ENCODE results near the gene MLST8.

GRCh38 chr16:2223942-2224486 is 18.8 kb downstream of the MLST8 start:
- TF ChIP-seq CTCF (optimal IDR thresholded peaks at IDR 0.05 in 1 of 3, IDR thresholded peaks at IDR 0.05 in 1 of 3, conservative IDR thresholded peaks at IDR 0.05 in 1 of 3; ENCODE audit: extremely low read depth in 1 of 3, insufficient read depth in 2 of 3, low read length in 3 of 3) (peak in 2 of 3 experiments; percentile 44 to 57), EZH2 (IDR thresholded peaks at IDR 0.05; ENCODE audit: low read length) (no peak)

Data from keratinocyte (primary cell).